Measurements from ENCODE around the gene RALGAPA1. TPM values are rescaled to one million over a fixed set of nuclear protein-coding genes. Genes with fewer than 3 reads are reported as not detected.

RALGAPA1 gene
- total RNA-seq, 1 donor from 2014 or later = 40.3 TPM

DNA sequence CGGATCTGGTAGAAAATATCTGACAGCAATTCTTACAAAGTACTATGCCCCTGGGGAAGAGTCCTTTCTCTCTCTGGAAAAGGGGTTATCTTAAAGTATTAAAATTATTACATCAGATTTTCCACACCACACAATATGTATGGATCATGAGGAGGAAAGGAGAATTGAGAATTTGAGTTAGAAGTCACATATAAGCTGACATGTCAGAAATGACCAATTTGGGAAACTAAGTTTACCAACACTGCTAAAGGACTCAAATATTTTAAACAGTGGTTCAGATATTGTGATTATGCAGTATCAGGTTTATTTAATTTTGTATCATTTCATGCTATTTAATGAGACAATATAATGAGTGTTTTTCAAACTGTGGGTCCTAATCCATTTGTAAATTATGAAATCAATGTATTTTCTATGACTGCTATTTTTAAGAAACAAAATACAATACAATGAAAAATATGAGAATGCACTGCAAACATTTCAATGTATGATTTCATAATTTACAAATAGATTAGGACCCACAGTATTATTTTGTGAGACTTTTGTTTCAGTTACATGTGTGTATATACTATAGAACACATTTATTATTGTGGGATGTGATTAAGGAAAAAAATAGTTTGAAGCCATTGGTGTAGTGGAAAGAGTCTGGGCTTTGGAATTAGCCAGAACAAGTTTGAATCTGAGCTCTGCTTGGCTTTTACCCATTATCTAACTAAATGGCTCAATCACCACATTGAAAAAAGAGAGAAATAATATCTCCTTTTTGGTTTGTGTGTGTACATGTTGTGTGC, 276.9 kb downstream of the RALGAPA1 start:
- H3K36me3 Mint-ChIP-seq (ENCODE audit: low read depth) = peaks cover 3% of the 10 kb centered on the region
- peaks cover 64% of the 10 kb centered on the region for H3K27me3 Mint-ChIP-seq (ENCODE audit: insufficient read depth)
- no peak overlapping the region for H3K4me3 Mint-ChIP-seq
- no peak overlapping the region for H3K27ac Mint-ChIP-seq
- H3K9me3 Mint-ChIP-seq = no peaks in the 10 kb centered on the region
- peaks cover 5% of the 10 kb centered on the region for H3K4me1 Mint-ChIP-seq (ENCODE audit: low read depth)
- intact Hi-C loops (cut with micrococcal nuclease) = loop anchor here (2.0 to 10.0 kb wide), 7 partner anchors 95 to 785 kb away; partner anchors contain the start of genes PPP2R3C and PRORP
- no peak for DNase-seq (ENCODE audit: low spot score)

DNA sequence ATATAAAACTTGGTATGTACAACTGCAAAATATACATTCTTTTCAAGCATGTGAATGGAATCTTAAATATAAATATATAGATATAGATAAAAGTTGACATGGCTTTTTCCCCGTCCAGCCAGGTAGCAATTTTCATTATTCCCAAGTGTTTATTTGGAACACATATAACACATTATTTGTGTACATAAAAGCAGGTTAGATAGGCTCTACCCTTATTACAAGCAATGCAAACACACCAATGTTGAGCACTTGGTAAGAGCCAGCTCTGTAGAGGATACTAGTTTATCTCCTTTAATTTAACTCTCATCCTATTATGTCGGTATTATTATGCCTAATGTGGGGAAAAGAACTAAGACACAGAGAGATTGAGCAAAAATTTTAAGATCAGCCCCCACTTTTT, 282.1 kb downstream of the RALGAPA1 start:
- intact Hi-C loops (cut with micrococcal nuclease) = no loop called here

DNA sequence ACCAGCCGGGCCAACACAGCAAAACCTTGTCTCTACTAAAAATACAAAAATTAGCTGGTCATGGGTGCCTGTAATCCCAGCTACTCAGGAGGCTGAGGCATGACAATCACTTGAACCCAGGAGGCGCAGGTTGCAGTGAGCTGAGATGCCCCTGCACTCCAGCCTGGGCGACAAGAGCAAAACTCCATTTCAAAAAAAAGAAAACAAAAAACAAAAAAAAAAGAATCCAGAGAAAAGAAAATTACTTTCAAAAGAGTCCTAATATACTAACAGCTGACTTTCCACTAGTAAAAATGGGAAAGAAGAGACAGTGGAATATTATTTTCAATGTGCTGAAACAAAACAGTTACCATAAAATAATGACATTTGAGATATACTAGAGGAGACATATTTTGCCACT, 283.4 kb downstream of the RALGAPA1 start:
- no peak for DNase-seq (ENCODE audit: low spot score)
- H3K27me3 Mint-ChIP-seq (ENCODE audit: insufficient read depth) = peaks cover 27% of the 10 kb centered on the region

More for the DNA sequence above, 282.1 kb downstream of the RALGAPA1 start:
- DNase-seq (ENCODE audit: low spot score) = no peak
- Mint-ChIP-seq H3K4me3 (no peak overlapping the region), H3K27me3 (ENCODE audit: insufficient read depth) (peaks cover 40% of the 10 kb centered on the region), H3K4me1 (ENCODE audit: low read depth) (no peaks in the 10 kb centered on the region), H3K36me3 (ENCODE audit: low read depth) (no peaks in the 10 kb centered on the region), H3K9me3 (no peaks in the 10 kb centered on the region), H3K27ac (no peak overlapping the region)

DNA sequence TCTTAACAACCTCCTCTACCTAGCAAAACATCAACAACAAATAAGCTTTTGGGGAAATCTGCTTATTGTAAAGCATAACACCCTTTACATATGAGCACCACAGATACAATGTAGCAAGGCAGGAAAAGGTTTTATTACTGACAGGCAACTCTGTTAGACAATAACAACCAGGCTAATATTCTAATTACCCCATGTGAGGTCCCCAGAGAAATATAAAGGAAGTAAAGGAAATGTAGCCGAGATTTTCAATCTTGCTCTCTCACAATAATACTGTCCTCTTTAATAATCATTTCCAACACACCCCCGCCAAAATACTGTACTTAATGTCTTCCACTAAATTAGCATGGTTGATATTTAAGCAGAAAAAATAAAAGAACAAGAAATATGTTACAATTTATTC, 289.1 kb downstream of the RALGAPA1 start:
- no peak overlapping the region for H3K27ac Mint-ChIP-seq
- H3K36me3 Mint-ChIP-seq (ENCODE audit: low read depth) = no peaks in the 10 kb centered on the region
- H3K9me3 Mint-ChIP-seq = no peaks in the 10 kb centered on the region
- H3K27me3 Mint-ChIP-seq (ENCODE audit: insufficient read depth) = peaks cover 6% of the 10 kb centered on the region
- no peaks in the 10 kb centered on the region for H3K4me1 Mint-ChIP-seq (ENCODE audit: low read depth)
- intact Hi-C loops (cut with micrococcal nuclease) = no loop called here
- no peak for DNase-seq (ENCODE audit: low spot score)
- H3K4me3 Mint-ChIP-seq = no peak overlapping the region

More for the DNA sequence above, 283.4 kb downstream of the RALGAPA1 start:
- intact Hi-C loops (cut with micrococcal nuclease) = no loop called here
- H3K36me3 Mint-ChIP-seq (ENCODE audit: low read depth) = no peaks in the 10 kb centered on the region
- H3K4me1 Mint-ChIP-seq (ENCODE audit: low read depth) = no peaks in the 10 kb centered on the region
- no peak overlapping the region for H3K4me3 Mint-ChIP-seq
- no peaks in the 10 kb centered on the region for H3K9me3 Mint-ChIP-seq
- no peak overlapping the region for H3K27ac Mint-ChIP-seq

DNA sequence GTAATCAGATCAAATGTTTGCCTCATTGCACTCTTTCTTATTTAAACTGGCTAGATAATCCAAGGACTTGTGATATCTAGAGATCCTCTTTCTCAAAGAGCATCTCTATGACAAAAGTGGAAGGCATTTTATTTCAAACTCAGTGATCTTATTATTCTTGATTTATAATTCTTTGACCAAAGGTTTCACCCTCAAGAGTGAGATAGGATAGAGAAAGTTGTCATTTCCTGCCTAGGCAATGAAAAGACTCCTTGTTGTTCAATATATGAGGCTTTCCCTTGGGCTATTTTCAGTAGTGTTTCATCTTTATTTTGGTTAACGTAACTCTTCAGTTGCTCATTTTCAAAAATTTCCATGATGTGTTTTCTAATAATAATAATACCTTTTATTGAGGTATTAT, 293.2 kb downstream of the RALGAPA1 start:
- H3K4me1 Mint-ChIP-seq (ENCODE audit: low read depth) = no peaks in the 10 kb centered on the region
- intact Hi-C loops (cut with micrococcal nuclease) = no loop called here
- H3K9me3 Mint-ChIP-seq = no peaks in the 10 kb centered on the region
- H3K4me3 Mint-ChIP-seq = no peak overlapping the region
- no peaks in the 10 kb centered on the region for H3K36me3 Mint-ChIP-seq (ENCODE audit: low read depth)
- DNase-seq (ENCODE audit: low spot score) = no peak
- H3K27me3 Mint-ChIP-seq (ENCODE audit: insufficient read depth) = peaks cover 4% of the 10 kb centered on the region
- H3K27ac Mint-ChIP-seq = no peak overlapping the region

DNA sequence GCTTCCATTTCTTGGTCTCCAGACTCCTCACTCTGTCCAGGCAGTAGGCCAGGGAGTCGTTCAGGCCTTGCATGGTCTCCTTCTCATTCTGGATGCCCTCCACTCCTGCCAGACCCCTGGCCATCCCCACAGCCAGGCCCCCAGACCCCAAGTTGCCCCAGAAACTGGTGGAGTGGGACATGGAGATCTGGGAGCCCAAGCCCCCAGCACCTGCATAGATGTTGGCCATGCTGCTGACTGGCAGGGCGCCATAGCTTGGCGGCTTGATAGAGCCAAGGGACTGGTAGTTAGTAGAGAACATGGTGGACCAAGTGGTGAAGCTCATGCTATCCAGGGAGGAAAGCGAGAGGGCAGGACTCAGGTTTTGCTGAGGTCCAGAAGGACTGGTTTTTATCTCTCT, 296.3 kb downstream of the RALGAPA1 start:
- Mint-ChIP-seq H3K4me1 (ENCODE audit: low read depth) (no peaks in the 10 kb centered on the region), H3K27me3 (ENCODE audit: insufficient read depth) (peaks cover 10% of the 10 kb centered on the region), H3K36me3 (ENCODE audit: low read depth) (no peaks in the 10 kb centered on the region), H3K27ac (no peak overlapping the region), H3K9me3 (no peaks in the 10 kb centered on the region), H3K4me3 (no peak overlapping the region)
- no peak for DNase-seq (ENCODE audit: low spot score)
- intact Hi-C loops (cut with micrococcal nuclease) = no loop called here

DNA sequence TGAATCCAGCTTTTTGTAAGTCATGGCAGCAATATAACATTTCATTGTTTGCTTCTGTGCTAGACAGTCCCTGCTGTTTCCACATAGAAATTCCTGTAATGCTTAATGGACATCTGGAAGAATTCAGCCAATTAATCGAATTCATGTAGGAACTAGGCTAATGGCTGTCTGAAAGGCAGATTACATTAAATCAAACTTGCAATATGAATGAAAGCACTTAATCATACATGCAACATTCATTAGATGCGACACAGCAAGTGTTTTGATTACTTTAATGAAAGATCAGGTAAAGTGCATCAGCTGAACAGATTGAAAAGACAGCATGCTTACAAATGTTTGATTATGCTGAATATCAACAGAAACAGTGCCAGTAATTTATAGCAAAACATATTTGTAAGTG, 299.2 kb downstream of the RALGAPA1 start:
- H3K9me3 Mint-ChIP-seq = no peaks in the 10 kb centered on the region
- H3K27ac Mint-ChIP-seq = no peak overlapping the region
- intact Hi-C loops (cut with micrococcal nuclease) = no loop called here
- DNase-seq (ENCODE audit: low spot score) = no peak
- no peaks in the 10 kb centered on the region for H3K36me3 Mint-ChIP-seq (ENCODE audit: low read depth)
- H3K4me3 Mint-ChIP-seq = no peak overlapping the region
- H3K4me1 Mint-ChIP-seq (ENCODE audit: low read depth) = no peaks in the 10 kb centered on the region
- H3K27me3 Mint-ChIP-seq (ENCODE audit: insufficient read depth) = peaks cover 10% of the 10 kb centered on the region

DNA sequence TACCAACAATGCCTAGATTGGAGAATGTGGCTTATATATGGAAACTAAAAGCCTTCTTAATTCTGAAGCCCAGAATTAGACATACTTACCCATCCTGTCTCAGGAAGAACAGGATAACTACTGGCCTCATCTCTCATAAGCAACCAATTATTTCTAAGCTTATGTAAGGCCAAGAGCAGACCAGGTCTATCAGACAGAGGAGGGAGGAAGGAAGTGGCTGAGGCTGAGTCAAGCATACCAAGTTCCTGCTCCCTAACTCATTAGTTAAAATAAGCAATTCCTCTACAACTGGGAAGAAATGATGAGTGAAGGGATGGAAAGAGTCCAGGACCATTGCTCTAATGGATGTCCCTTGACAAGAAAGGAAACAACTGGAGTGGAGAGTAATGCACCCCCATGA, 302.2 kb downstream of the RALGAPA1 start:
- Mint-ChIP-seq H3K36me3 (ENCODE audit: low read depth) (no peaks in the 10 kb centered on the region), H3K27ac (no peak overlapping the region), H3K27me3 (ENCODE audit: insufficient read depth) (peaks cover 15% of the 10 kb centered on the region), H3K4me3 (no peak overlapping the region), H3K4me1 (ENCODE audit: low read depth) (no peaks in the 10 kb centered on the region), H3K9me3 (no peaks in the 10 kb centered on the region)
- intact Hi-C loops (cut with micrococcal nuclease) = no loop called here
- no peak for DNase-seq (ENCODE audit: low spot score)

DNA sequence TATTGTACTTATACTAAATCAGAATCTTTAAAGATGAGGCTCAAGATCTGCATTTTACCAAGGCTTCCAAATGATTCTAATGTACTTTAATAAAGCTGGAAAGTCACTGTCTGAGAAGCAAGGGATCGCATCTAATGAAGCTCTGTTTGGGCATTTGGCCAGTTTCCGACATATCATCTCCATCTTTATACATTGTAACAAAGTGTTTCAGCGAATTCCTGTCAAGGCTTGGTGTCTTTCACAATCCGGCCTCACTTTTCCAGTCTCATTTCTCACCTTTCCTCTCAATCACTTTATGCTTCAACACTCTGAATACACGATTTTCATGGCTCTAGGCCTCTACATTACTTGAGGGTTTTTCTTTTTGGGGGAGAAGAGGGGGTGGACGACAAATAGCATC, 302.6 kb downstream of the RALGAPA1 start:
- Mint-ChIP-seq H3K4me3 (no peak overlapping the region), H3K4me1 (ENCODE audit: low read depth) (no peaks in the 10 kb centered on the region), H3K27me3 (ENCODE audit: insufficient read depth) (peaks cover 15% of the 10 kb centered on the region), H3K36me3 (ENCODE audit: low read depth) (no peaks in the 10 kb centered on the region), H3K9me3 (no peaks in the 10 kb centered on the region), H3K27ac (no peak overlapping the region)
- intact Hi-C loops (cut with micrococcal nuclease) = no loop called here
- DNase-seq (ENCODE audit: low spot score) = no peak

DNA sequence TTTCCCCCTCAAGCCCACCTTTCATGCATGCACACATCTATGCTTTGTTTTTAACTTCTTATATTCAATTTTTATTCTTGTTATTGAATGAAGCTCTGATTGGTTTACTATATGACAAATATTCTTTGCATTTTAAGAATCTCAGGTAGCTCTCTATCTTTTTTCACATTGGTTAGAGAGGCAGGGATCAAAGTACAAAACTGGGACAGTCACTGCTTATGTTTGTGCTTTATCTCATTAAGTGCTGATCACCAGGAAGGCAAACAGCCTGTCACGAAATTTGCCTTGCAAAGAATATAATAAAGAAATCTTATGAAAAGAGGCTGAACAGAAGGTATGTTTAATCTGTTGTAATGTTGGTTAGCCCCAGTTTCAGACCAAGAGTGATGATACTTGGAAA, 304.8 kb downstream of the RALGAPA1 start:
- intact Hi-C loops (cut with micrococcal nuclease) = no loop called here
- Mint-ChIP-seq H3K4me3 (no peak overlapping the region), H3K27me3 (ENCODE audit: insufficient read depth) (peaks cover 14% of the 10 kb centered on the region), H3K27ac (no peak overlapping the region), H3K4me1 (ENCODE audit: low read depth) (no peaks in the 10 kb centered on the region), H3K36me3 (ENCODE audit: low read depth) (no peaks in the 10 kb centered on the region), H3K9me3 (no peaks in the 10 kb centered on the region)
- DNase-seq (ENCODE audit: low spot score) = no peak

DNA sequence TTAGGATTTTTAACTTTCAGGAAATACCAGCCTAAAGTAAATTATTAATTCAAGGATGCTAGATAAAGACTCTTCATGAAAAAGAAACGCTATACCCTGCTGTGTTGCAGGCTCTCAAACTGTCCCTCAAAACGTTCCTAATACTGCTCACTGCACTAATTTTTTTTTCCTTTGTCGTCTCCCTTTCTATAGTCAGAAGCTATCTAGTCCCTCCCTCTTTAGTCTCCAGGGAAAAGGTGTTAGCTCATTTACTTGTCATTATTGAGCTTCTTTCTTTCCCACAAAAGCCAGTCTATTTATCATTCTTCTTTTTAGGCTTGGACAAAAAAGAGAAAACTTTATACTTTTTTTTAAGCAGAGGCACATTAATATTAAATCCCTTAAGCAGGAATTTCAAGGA, 305.4 kb downstream of the RALGAPA1 start:
- Mint-ChIP-seq H3K36me3 (ENCODE audit: low read depth) (no peaks in the 10 kb centered on the region), H3K9me3 (no peaks in the 10 kb centered on the region), H3K27ac (no peak overlapping the region), H3K27me3 (ENCODE audit: insufficient read depth) (peaks cover 12% of the 10 kb centered on the region), H3K4me3 (no peak overlapping the region), H3K4me1 (ENCODE audit: low read depth) (no peaks in the 10 kb centered on the region)
- intact Hi-C loops (cut with micrococcal nuclease) = no loop called here
- no peak for DNase-seq (ENCODE audit: low spot score)

DNA sequence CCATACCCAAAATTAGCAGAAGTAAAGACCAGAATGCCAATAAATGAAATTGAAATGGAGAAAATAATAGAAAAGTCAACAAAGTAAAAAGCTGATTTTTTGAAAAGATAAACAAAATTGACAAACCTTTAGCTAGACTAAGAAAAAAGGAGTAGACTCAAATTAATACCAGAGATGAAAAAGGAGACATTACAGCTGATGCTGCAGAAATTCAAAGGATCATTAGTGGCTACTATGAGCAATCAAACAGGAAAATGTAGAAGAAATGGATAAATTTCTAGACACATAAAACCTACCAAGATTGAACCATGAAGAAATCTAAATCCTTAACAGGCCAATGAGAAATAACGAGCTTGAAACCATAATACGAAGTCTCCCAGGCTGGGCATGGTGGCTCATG, 309.9 kb downstream of the RALGAPA1 start:
- Mint-ChIP-seq H3K4me3 (no peak overlapping the region), H3K27me3 (ENCODE audit: insufficient read depth) (peaks cover 9% of the 10 kb centered on the region), H3K9me3 (no peaks in the 10 kb centered on the region), H3K4me1 (ENCODE audit: low read depth) (no peaks in the 10 kb centered on the region), H3K36me3 (ENCODE audit: low read depth) (no peaks in the 10 kb centered on the region), H3K27ac (no peak overlapping the region)
- DNase-seq (ENCODE audit: low spot score) = no peak
- intact Hi-C loops (cut with micrococcal nuclease) = no loop called here

DNA sequence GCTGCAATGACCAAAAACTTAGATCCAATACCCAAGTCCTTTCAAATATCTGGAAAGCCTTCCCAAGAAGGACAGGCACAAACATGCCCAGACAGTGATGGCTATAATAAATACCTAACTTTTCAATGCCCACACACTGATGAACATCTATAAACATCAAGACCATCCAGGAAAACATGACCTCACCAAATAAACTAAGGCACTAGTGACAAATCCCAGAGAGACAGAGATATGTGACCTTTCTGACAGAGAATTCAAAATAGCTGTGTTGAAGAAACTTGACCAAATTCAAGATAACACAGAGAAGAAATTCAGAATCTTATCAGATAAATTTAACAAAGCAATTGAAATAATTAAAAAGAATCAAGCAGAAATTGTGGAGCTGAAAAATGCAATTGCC, 313.8 kb downstream of the RALGAPA1 start:
- H3K4me3 Mint-ChIP-seq = no peak overlapping the region
- intact Hi-C loops (cut with micrococcal nuclease) = no loop called here
- peaks cover 5% of the 10 kb centered on the region for H3K27me3 Mint-ChIP-seq (ENCODE audit: insufficient read depth)
- no peaks in the 10 kb centered on the region for H3K36me3 Mint-ChIP-seq (ENCODE audit: low read depth)
- no peak overlapping the region for H3K27ac Mint-ChIP-seq
- no peaks in the 10 kb centered on the region for H3K9me3 Mint-ChIP-seq
- H3K4me1 Mint-ChIP-seq (ENCODE audit: low read depth) = no peaks in the 10 kb centered on the region
- no peak for DNase-seq (ENCODE audit: low spot score)

DNA sequence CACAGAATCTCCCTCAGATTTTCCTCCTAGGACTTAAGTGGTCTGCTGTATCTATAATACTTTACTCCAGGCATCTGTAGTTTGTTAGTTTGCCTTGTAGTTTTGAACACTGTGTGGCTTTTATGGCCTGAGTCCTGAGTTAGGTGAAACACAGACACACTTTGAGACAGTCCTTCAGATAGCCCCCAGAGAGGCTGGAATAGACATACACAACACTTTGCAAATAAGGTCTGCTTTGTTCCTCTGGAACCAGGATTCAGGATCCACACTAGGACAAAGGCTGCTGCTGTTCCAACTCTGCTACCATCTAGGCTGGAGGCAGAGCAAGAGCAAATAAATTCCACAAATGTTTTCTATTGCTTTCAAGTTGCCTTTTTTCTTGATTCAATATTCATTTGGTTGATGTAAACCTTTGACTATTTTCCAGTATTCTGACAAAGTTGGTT, 316.5 kb downstream of the RALGAPA1 start:
- Mint-ChIP-seq H3K4me1 (ENCODE audit: low read depth) (no peaks in the 10 kb centered on the region), H3K9me3 (no peaks in the 10 kb centered on the region), H3K27me3 (ENCODE audit: insufficient read depth) (no peaks in the 10 kb centered on the region), H3K36me3 (ENCODE audit: low read depth) (no peaks in the 10 kb centered on the region), H3K4me3 (no peak overlapping the region), H3K27ac (no peak overlapping the region)
- no peak for DNase-seq (ENCODE audit: low spot score)
- intact Hi-C loops (cut with micrococcal nuclease) = no loop called here
